ENCODE data around the gene CAMTA1. TPM values are rescaled to one million over a fixed set of nuclear protein-coding genes. Genes with fewer than 3 reads are reported as not detected.

Gene CAMTA1
- total RNA-seq, 2 experiments from 2014 or later, result 43.9 to 73.3 TPM

GRCh38 chr1:7103361-7103782, 318.1 kb downstream of the CAMTA1 start:
- TF ChIP-seq CTCF (conservative IDR thresholded peaks at IDR 0.05; ENCODE audit: low read length) (no peak), EZH2phosphoT487 (IDR thresholded peaks at IDR 0.05; ENCODE audit: borderline replicate concordance, low read depth, low read length) (no peak)
- no peak overlapping the region for H2AFZ ChIP-seq (ENCODE audit: low read length)
- H3K9me2 ChIP-seq (ENCODE audit: insufficient read depth, low read length), result no peaks in the 10 kb centered on the region
- H3K4me3 ChIP-seq (ENCODE audit: low read depth, low read length, poor library complexity, severe bottlenecking), result no peak overlapping the region
- no peaks in the 10 kb centered on the region for H4K20me1 ChIP-seq (ENCODE audit: insufficient read depth, low read length)
- peaks cover 10% of the 10 kb centered on the region for H3K9me3 ChIP-seq (ENCODE audit: low read length)
- H3K36me3 ChIP-seq (ENCODE audit: insufficient read depth, low read length), result no peaks in the 10 kb centered on the region
- CTCF ChIA-PET (ENCODE audit: unreplicated experiment), result no interaction called here
- no peaks in the 10 kb centered on the region for H3K79me2 ChIP-seq (ENCODE audit: insufficient read depth, low read depth, low read length)
- POLR2A ChIA-PET, result no interaction called here
- H3K4me2 ChIP-seq (ENCODE audit: low read length), result no peak overlapping the region
- no TSS peak for BruUV-seq (replicated peaks)
- no peak overlapping the region for H3K27ac ChIP-seq (ENCODE audit: low read depth, low read length, poor library complexity, severe bottlenecking)
- no peak for DNase-seq (ENCODE audit: low spot score)
- H3K4me1 ChIP-seq (ENCODE audit: insufficient read depth, low read length, poor library complexity, severe bottlenecking), result no peaks in the 10 kb centered on the region
- intact Hi-C loops (cut with micrococcal nuclease; ENCODE audit: unreplicated experiment), result no loop called here

- no peak overlapping the region for H3K4me3 ChIP-seq (ENCODE audit: low read depth, low read length, poor library complexity, severe bottlenecking)
- H3K27ac ChIP-seq (ENCODE audit: low read depth, low read length, poor library complexity, severe bottlenecking), result no peak overlapping the region
- peaks cover 10% of the 10 kb centered on the region for H3K9me3 ChIP-seq (ENCODE audit: low read length)
- H3K79me2 ChIP-seq (ENCODE audit: insufficient read depth, low read depth, low read length), result no peaks in the 10 kb centered on the region
- intact Hi-C loops (cut with micrococcal nuclease; ENCODE audit: unreplicated experiment), result no loop called here
- no TSS peak for BruUV-seq (replicated peaks)
- no peak overlapping the region for H3K4me2 ChIP-seq (ENCODE audit: low read length)
- no peak for TF ChIP-seq CTCF (conservative IDR thresholded peaks at IDR 0.05; ENCODE audit: low read length)
- no peak overlapping the region for H2AFZ ChIP-seq (ENCODE audit: low read length)
- H3K36me3 ChIP-seq (ENCODE audit: insufficient read depth, low read length), result no peaks in the 10 kb centered on the region
- DNase-seq (ENCODE audit: low spot score), result no peak
- H3K9me2 ChIP-seq (ENCODE audit: insufficient read depth, low read length), result no peaks in the 10 kb centered on the region
- no peaks in the 10 kb centered on the region for H4K20me1 ChIP-seq (ENCODE audit: insufficient read depth, low read length)
- CTCF ChIA-PET (ENCODE audit: unreplicated experiment), result no interaction called here
- POLR2A ChIA-PET, result no interaction called here
- no peaks in the 10 kb centered on the region for H3K4me1 ChIP-seq (ENCODE audit: insufficient read depth, low read length, poor library complexity, severe bottlenecking)
Measured at GRCh38 chr1:7103874-7104273, 318.6 kb downstream of the CAMTA1 start.

- no peak for DNase-seq (ENCODE audit: low spot score)
- Histone ChIP-seq H3K79me2 (ENCODE audit: insufficient read depth, low read depth, low read length) (no peaks in the 10 kb centered on the region), H3K4me1 (ENCODE audit: insufficient read depth, low read length, poor library complexity, severe bottlenecking) (no peaks in the 10 kb centered on the region), H3K4me3 (ENCODE audit: low read depth, low read length, poor library complexity, severe bottlenecking) (no peak overlapping the region), H3K9me2 (ENCODE audit: insufficient read depth, low read length) (no peaks in the 10 kb centered on the region), H3K36me3 (ENCODE audit: insufficient read depth, low read length) (no peaks in the 10 kb centered on the region), H2AFZ (ENCODE audit: low read length) (no peak overlapping the region), H3K4me2 (ENCODE audit: low read length) (no peak overlapping the region), H3K9me3 (ENCODE audit: low read length) (peaks cover 10% of the 10 kb centered on the region), H3K27ac (ENCODE audit: low read depth, low read length, poor library complexity, severe bottlenecking) (no peak overlapping the region), H4K20me1 (ENCODE audit: insufficient read depth, low read length) (no peaks in the 10 kb centered on the region)
- TF ChIP-seq EZH2phosphoT487 (IDR thresholded peaks at IDR 0.05; ENCODE audit: borderline replicate concordance, low read depth, low read length), result no peak
- TF ChIP-seq CTCF (conservative IDR thresholded peaks at IDR 0.05; ENCODE audit: low read length), result no peak
- POLR2A ChIA-PET, result no interaction called here
- BruUV-seq (replicated peaks), result no TSS peak
- CTCF ChIA-PET (ENCODE audit: unreplicated experiment), result no interaction called here
- intact Hi-C loops (cut with micrococcal nuclease; ENCODE audit: unreplicated experiment), result no loop called here
Measured at GRCh38 chr1:7104339-7104738, 319.1 kb downstream of the CAMTA1 start.
